Neuron (in vitro differentiated cells): ENCODE measurements around the gene LMBRD1.

Experiments
- H2AFZ ChIP-seq: one replicate; pipeline ENCODE4 v1.6.1; 2013; ENCODE audit warnings: low read depth, mild to moderate bottlenecking, inconsistent platforms, low read length, moderate library complexity
- H3K27me3 ChIP-seq: one replicate; pipeline ENCODE4 v1.6.1; 2013; ENCODE audit warnings: low read length; ENCODE audit not compliant: insufficient read depth
- H3K36me3 ChIP-seq: one replicate; pipeline ENCODE4 v1.6.1; 2013; ENCODE audit warnings: low read length; ENCODE audit not compliant: insufficient read depth
- H3K4me1 ChIP-seq: one replicate; pipeline ENCODE4 v1.6.1; 2013; ENCODE audit warnings: low read length; ENCODE audit not compliant: insufficient read depth
- H3K4me3 ChIP-seq: 2 replicates; pipeline ENCODE4 v1.5.1; 2013; ENCODE audit warnings: mild to moderate bottlenecking, low read length, moderate library complexity
- H3K9me3 ChIP-seq: one replicate; pipeline ENCODE4 v1.6.1; 2013; ENCODE audit warnings: low read length

Gene LMBRD1

GRCh38 chr6:69631552-69632346 is 165.1 kb downstream of the LMBRD1 start:
- peak overlapping the region; percentile 85 for H2AFZ ChIP-seq
- no peaks in the 10 kb centered on the region for H3K36me3 ChIP-seq
- H3K27me3 ChIP-seq: no peaks in the 10 kb centered on the region
- peak overlapping the region; percentile 12 for H3K4me3 ChIP-seq
- peaks cover 10% of the 10 kb centered on the region for H3K4me1 ChIP-seq
- peaks cover 3% of the 10 kb centered on the region for H3K9me3 ChIP-seq

GRCh38 chr6:69630767-69631166 is 166.0 kb downstream of the LMBRD1 start:
- Histone ChIP-seq H3K27me3 (no peaks in the 10 kb centered on the region), H3K4me1 (peaks cover 10% of the 10 kb centered on the region), H3K9me3 (peaks cover 3% of the 10 kb centered on the region), H2AFZ (no peak overlapping the region), H3K4me3 (no peak overlapping the region), H3K36me3 (no peaks in the 10 kb centered on the region)

GRCh38 chr6:69627625-69628024 is 169.2 kb downstream of the LMBRD1 start:
- H3K9me3 ChIP-seq: peaks cover 3% of the 10 kb centered on the region
- H3K27me3 ChIP-seq: no peaks in the 10 kb centered on the region
- H3K4me1 ChIP-seq: peaks cover 20% of the 10 kb centered on the region
- no peaks in the 10 kb centered on the region for H3K36me3 ChIP-seq
- no peak overlapping the region for H3K4me3 ChIP-seq
- no peak overlapping the region for H2AFZ ChIP-seq

GRCh38 chr6:69624944-69625343 is 171.9 kb downstream of the LMBRD1 start:
- H3K4me3 ChIP-seq: no peak overlapping the region
- H3K4me1 ChIP-seq: peaks cover 11% of the 10 kb centered on the region
- H3K9me3 ChIP-seq: peaks cover 3% of the 10 kb centered on the region
- no peaks in the 10 kb centered on the region for H3K27me3 ChIP-seq
- H2AFZ ChIP-seq: no peak overlapping the region
- H3K36me3 ChIP-seq: no peaks in the 10 kb centered on the region
